Neural cell (in vitro differentiated cells): ENCODE measurements around the gene ZNF362. TPM values are rescaled to one million over a fixed set of nuclear protein-coding genes. Genes with fewer than 3 reads are reported as not detected.
A peak's percentile ranks its signal among the peaks of the same experiment; 100 is the strongest.

Experiments used
- H2AFZ ChIP-seq: fragments of 200-600, 300-800 bp; sonication (generic), shearing (Covaris generic); 2 replicates; pipeline ENCODE4 v1.6.0; 2014; ENCODE audit warnings: low read depth, mild to moderate bottlenecking, antibody characterized with exemption, low read length, moderate library complexity
- H3F3A ChIP-seq: fragments of 200-600 bp; shearing (Covaris generic); 2 replicates; pipeline ENCODE4 v1.6.1; 2016; ENCODE audit warnings: mild to moderate bottlenecking, moderate library complexity, mixed read lengths, antibody characterized with exemption, low read length; ENCODE audit not compliant: insufficient read depth, poor library complexity, severe bottlenecking
- H3K27ac ChIP-seq: fragments of 200-600, 300-800 bp; sonication (generic), shearing (Covaris generic); 2 replicates; pipeline ENCODE4 v1.5.1; 2014; ENCODE audit warnings: mild to moderate bottlenecking, low read length, moderate library complexity
- H3K27me3 ChIP-seq: fragments of 300-800, 200-600 bp; sonication (generic), shearing (Covaris generic); 2 replicates; pipeline ENCODE4 v1.6.0; 2014; ENCODE audit warnings: mild to moderate bottlenecking, low read depth, low read length, moderate library complexity; ENCODE audit not compliant: insufficient read depth
- H3K36me3 ChIP-seq: fragments of 300-800, 200-600 bp; sonication (generic), shearing (Covaris generic); 2 replicates; pipeline ENCODE4 v1.5.1; 2014; ENCODE audit warnings: mild to moderate bottlenecking, antibody characterized with exemption, low read length, moderate library complexity; ENCODE audit not compliant: insufficient read depth
- H3K4me2 ChIP-seq: fragments of 300-800, 200-600 bp; sonication (generic), shearing (Covaris generic); 2 replicates; pipeline ENCODE4 v1.6.0; 2014; ENCODE audit warnings: mild to moderate bottlenecking, low read length
- H3K4me3 ChIP-seq: fragments of 300-800, 200-600 bp; sonication (generic), shearing (Covaris generic); 2 replicates; pipeline ENCODE4 v1.5.1; 2014; ENCODE audit warnings: mild to moderate bottlenecking, low read length, moderate library complexity
- H3K79me2 ChIP-seq: fragments of 200-600 bp; shearing (Covaris generic); replicated peaks from 2 replicates; pipeline ENCODE4 v1.6.0; 2014; ENCODE audit warnings: mild to moderate bottlenecking, low read length, moderate library complexity; ENCODE audit not compliant: insufficient read depth
- H3K9ac ChIP-seq: fragments of 300-800, 200-600 bp; sonication (generic), shearing (Covaris generic); 2 replicates; pipeline ENCODE4 v1.6.1; 2016; ENCODE audit warnings: mild to moderate bottlenecking, low read length, mixed read lengths
- H3K9me2 ChIP-seq: fragments of 200-600 bp; shearing (Covaris generic); 2 replicates; pipeline ENCODE4 v1.6.1; 2016; ENCODE audit warnings: mild to moderate bottlenecking, low read length, mixed read lengths; ENCODE audit not compliant: insufficient read depth
- H3K9me3 ChIP-seq: fragments of 200-600, 300-800 bp; sonication (generic), shearing (Covaris generic); 2 replicates; pipeline ENCODE4 v1.6.1; 2016; ENCODE audit warnings: mild to moderate bottlenecking, mixed run types, low read length, moderate library complexity, mixed read lengths
- H4K20me1 ChIP-seq: fragments of 200-600 bp; shearing (Covaris generic); 2 replicates; pipeline ENCODE4 v1.6.1; 2016; ENCODE audit warnings: mild to moderate bottlenecking, mixed run types; ENCODE audit not compliant: insufficient read depth
- EP300 ChIP-seq: fragments of 450-650 bp; conservative IDR thresholded peaks from 2 replicates; pipeline ENCODE4 v1.6.1; 2014; ENCODE audit warnings: antibody characterized with exemption, mild to moderate bottlenecking, moderate library complexity; ENCODE audit not compliant: poor library complexity, severe bottlenecking
- EZH2 ChIP-seq: fragments of 200-600, 300-800 bp; shearing (Covaris generic), sonication (generic); IDR thresholded peaks from 2 replicates; pipeline ENCODE4 v1.6.1; 2014; ENCODE audit warnings: antibody characterized with exemption, low read length, borderline replicate concordance, mild to moderate bottlenecking; ENCODE audit not compliant: insufficient read depth, poor library complexity, severe bottlenecking
- MXI1 ChIP-seq: fragments of 450-650 bp; conservative IDR thresholded peaks from 2 replicates; pipeline ENCODE4 v1.6.1; 2014; ENCODE audit warnings: antibody characterized with exemption, mild to moderate bottlenecking; ENCODE audit not compliant: poor library complexity, severe bottlenecking
- POLR2AphosphoS5 ChIP-seq: IDR thresholded peaks from 2 replicates; pipeline ENCODE4 v1.6.1; 2012
- RAD21 ChIP-seq: fragments of 450-650 bp; conservative IDR thresholded peaks from 2 replicates; pipeline ENCODE4 v1.6.1; 2014; ENCODE audit warnings: antibody characterized with exemption, mild to moderate bottlenecking, moderate library complexity
- SMC3 ChIP-seq: fragments of 450-650 bp; conservative IDR thresholded peaks from 2 replicates; pipeline ENCODE4 v1.6.1; 2014; ENCODE audit warnings: antibody characterized with exemption, mild to moderate bottlenecking, moderate library complexity; ENCODE audit not compliant: poor library complexity
- TAF1 ChIP-seq: IDR thresholded peaks from 2 replicates; pipeline ENCODE4 v1.6.1; 2012; ENCODE audit warnings: low read depth
- polyA minus RNA-seq: library from RNA; depleted of rRNA, polyadenylated mRNA; stranded (reverse); fragments of >200 nt; gene quantifications from 2 replicates; pipeline ENCODE4 v1.2.3, GENCODE V29; 2014
- polyA plus RNA-seq: library from polyadenylated mRNA; depleted of rRNA; stranded (reverse); fragments of >200 nt; gene quantifications from 2 replicates; pipeline ENCODE4 v1.2.3, GENCODE V29; 2014
- TF ChIP-seq, protein P1 (sequence below): fragments of 450-650 bp; IDR thresholded peaks from 2 replicates; pipeline ENCODE4 v1.5.1; 2014; ENCODE audit warnings: antibody characterized with exemption, mild to moderate bottlenecking, moderate library complexity; ENCODE audit not compliant: poor library complexity, severe bottlenecking
- TF ChIP-seq, protein P2 (sequence below): IDR thresholded peaks from 2 replicates; pipeline ENCODE4 v1.6.1; 2012; ENCODE audit warnings: borderline replicate concordance

ZNF362 gene, protein sequence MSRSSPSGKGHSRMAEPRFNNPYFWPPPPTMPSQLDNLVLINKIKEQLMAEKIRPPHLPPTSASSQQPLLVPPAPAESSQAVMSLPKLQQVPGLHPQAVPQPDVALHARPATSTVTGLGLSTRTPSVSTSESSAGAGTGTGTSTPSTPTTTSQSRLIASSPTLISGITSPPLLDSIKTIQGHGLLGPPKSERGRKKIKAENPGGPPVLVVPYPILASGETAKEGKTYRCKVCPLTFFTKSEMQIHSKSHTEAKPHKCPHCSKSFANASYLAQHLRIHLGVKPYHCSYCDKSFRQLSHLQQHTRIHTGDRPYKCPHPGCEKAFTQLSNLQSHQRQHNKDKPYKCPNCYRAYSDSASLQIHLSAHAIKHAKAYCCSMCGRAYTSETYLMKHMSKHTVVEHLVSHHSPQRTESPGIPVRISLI
- polyA plus RNA-seq, result 17.6 and 20.1 TPM in 2 replicates
- polyA minus RNA-seq, result 25.3 and 28.0 TPM in 2 replicates

DNA sequence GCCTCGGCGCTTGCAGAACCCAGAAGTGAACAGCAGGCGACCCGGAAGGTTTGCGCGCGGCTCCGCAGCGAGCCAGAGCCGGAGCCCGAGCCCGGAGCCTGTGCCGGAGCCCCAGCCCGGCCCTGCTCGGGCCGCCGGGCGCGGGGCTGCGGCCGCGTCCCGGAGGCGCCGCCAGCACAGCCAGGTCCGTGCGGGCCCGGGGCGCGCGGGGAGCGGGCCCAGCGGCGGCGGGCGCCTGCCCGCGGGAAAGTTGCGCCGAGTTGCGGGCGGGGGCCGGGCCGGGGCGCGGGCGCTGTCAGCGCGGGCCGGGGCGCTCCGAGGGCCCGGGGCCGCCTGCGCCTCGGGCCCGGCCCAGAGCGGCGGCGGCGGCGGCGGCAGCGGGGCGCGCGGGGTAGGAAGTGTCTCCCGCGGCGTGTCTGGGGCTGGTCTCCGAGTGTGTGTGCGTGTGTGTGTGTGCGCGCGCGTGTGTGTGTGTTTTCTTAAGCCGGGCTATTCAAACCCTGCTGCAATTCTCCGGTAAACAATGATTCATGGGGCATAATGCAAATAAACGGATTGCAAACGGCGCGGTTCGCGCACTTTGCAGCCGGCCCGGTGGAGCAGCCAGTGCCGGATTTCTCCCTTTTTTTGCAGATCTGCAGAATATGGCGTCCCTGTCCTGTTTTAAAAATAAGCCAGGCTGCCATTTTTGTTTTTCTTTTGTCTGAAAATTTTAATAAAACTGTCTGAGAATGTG lies at the start of gene ZNF362:
ZNF362 (plus strand) TSS at position 22 of the 736 bp plus-strand sequence. CDS start 14,083 bp downstream, outside the sequence.
- H3K27me3 ChIP-seq, result no peaks in the 10 kb centered on the region
- H2AFZ ChIP-seq, result peak within 1 kb of the TSS; percentile 60
- peaks cover 48% of the 10 kb centered on the region for H3K79me2 ChIP-seq
- H4K20me1 ChIP-seq, result peaks cover 3% of the 10 kb centered on the region
- no peaks in the 10 kb centered on the region for H3F3A ChIP-seq
- TF ChIP-seq EZH2 (no peak), MXI1 (peak; percentile 70), TAF1 (peak; percentile 68), SMC3 (peak; percentile 24), POLR2AphosphoS5 (peak; percentile 38), EP300 (peak; percentile 30), RAD21 (peak; percentile 36)
- TF ChIP-seq, protein P1, sequence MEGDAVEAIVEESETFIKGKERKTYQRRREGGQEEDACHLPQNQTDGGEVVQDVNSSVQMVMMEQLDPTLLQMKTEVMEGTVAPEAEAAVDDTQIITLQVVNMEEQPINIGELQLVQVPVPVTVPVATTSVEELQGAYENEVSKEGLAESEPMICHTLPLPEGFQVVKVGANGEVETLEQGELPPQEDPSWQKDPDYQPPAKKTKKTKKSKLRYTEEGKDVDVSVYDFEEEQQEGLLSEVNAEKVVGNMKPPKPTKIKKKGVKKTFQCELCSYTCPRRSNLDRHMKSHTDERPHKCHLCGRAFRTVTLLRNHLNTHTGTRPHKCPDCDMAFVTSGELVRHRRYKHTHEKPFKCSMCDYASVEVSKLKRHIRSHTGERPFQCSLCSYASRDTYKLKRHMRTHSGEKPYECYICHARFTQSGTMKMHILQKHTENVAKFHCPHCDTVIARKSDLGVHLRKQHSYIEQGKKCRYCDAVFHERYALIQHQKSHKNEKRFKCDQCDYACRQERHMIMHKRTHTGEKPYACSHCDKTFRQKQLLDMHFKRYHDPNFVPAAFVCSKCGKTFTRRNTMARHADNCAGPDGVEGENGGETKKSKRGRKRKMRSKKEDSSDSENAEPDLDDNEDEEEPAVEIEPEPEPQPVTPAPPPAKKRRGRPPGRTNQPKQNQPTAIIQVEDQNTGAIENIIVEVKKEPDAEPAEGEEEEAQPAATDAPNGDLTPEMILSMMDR, result no peak
- TF ChIP-seq, protein P2, sequence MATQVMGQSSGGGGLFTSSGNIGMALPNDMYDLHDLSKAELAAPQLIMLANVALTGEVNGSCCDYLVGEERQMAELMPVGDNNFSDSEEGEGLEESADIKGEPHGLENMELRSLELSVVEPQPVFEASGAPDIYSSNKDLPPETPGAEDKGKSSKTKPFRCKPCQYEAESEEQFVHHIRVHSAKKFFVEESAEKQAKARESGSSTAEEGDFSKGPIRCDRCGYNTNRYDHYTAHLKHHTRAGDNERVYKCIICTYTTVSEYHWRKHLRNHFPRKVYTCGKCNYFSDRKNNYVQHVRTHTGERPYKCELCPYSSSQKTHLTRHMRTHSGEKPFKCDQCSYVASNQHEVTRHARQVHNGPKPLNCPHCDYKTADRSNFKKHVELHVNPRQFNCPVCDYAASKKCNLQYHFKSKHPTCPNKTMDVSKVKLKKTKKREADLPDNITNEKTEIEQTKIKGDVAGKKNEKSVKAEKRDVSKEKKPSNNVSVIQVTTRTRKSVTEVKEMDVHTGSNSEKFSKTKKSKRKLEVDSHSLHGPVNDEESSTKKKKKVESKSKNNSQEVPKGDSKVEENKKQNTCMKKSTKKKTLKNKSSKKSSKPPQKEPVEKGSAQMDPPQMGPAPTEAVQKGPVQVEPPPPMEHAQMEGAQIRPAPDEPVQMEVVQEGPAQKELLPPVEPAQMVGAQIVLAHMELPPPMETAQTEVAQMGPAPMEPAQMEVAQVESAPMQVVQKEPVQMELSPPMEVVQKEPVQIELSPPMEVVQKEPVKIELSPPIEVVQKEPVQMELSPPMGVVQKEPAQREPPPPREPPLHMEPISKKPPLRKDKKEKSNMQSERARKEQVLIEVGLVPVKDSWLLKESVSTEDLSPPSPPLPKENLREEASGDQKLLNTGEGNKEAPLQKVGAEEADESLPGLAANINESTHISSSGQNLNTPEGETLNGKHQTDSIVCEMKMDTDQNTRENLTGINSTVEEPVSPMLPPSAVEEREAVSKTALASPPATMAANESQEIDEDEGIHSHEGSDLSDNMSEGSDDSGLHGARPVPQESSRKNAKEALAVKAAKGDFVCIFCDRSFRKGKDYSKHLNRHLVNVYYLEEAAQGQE, result no peak
- H3K9me2 ChIP-seq, result no peaks in the 10 kb centered on the region
- H3K9ac ChIP-seq, result peak within 1 kb of the TSS; percentile 92
- peak within 1 kb of the TSS; percentile 84 for H3K4me3 ChIP-seq
- H3K4me2 ChIP-seq, result peak within 1 kb of the TSS; percentile 92
- no peaks in the 10 kb centered on the region for H3K36me3 ChIP-seq
- H3K27ac ChIP-seq, result peak within 1 kb of the TSS; percentile 93
- H3K9me3 ChIP-seq, result no peaks in the 10 kb centered on the region

- Histone ChIP-seq H3K9me2 (no peaks in the 10 kb centered on the region), H3K27me3 (no peaks in the 10 kb centered on the region), H4K20me1 (no peaks in the 10 kb centered on the region), H3F3A (no peaks in the 10 kb centered on the region), H3K4me2 (no peak overlapping the region), H3K79me2 (no peaks in the 10 kb centered on the region), H3K27ac (no peak overlapping the region), H3K36me3 (no peaks in the 10 kb centered on the region), H3K9ac (no peak overlapping the region), H2AFZ (no peak overlapping the region), H3K4me3 (no peak overlapping the region), H3K9me3 (no peaks in the 10 kb centered on the region)
- TF ChIP-seq MXI1, result no peak
- TF ChIP-seq, protein P1, result no peak
- no peak for TF ChIP-seq SMC3
- TF ChIP-seq, protein P2, result no peak
- TF ChIP-seq TAF1, result no peak
- no peak for TF ChIP-seq POLR2AphosphoS5
- TF ChIP-seq RAD21, result no peak
- no peak for TF ChIP-seq EP300
- no peak for TF ChIP-seq EZH2
Measured at GRCh38 chr1:33211972-33212371, 44.3 kb upstream of the ZNF362 start.
